ENCODE data around the gene MYL6.

- TF ChIP-seq SUZ12 (IDR thresholded peaks at IDR 0.05) (no peak), ELF4 (IDR thresholded peaks at IDR 0.05) (no peak), TARDBP (IDR thresholded peaks at IDR 0.05) (no peak), ZNF384 (IDR thresholded peaks at IDR 0.05) (no peak)
Measured at GRCh38 chr12:56186957-56187356, 28.8 kb downstream of the MYL6 start.

Measured in HEK293T (cell line).